HCT116 (cell line): Measurements from ENCODE around the gene HOXD11. TPM values are rescaled to one million over a fixed set of nuclear protein-coding genes. Genes with fewer than 3 reads are reported as not detected.

ENCODE experiments used
- ATAC-seq: fragments of 200-7000 bp; cut with Tn5 transposase; 2 replicates; pipeline ENCODE4 v1.9.1; 2020; ENCODE audit warnings: mild to moderate bottlenecking, moderate library complexity
- BruUV-seq: library from RNA; stranded (reverse); fragments of 400-500 nt; replicated peaks from 2 replicates; lab custom pipeline; 2021; lab: Mats Ljungman, UMichigan
- CTCF ChIA-PET: fragments of 300-600 bp; sonication (Branson Sonifier 250); formaldehyde crosslinking; loops from one replicate; lab custom pipeline; 2021; ENCODE audit warnings: antibody characterized with exemption; lab: Charles Lee
- POLR2A ChIA-PET: fragments of 300-600, 350-600 bp; sonication (Branson Sonifier 250); formaldehyde crosslinking; loops from one replicate; lab custom pipeline; 2021; ENCODE audit warnings: antibody characterized with exemption; lab: Charles Lee
- RAD21 ChIA-PET, 2 experiments: fragments of 300-600 bp; sonication (Branson Sonifier 250); formaldehyde crosslinking; loops; one replicate each; lab custom pipeline; 2023; ENCODE audit warnings: low total read pairs in 2 of 2; ENCODE audit not compliant: uncharacterized antibody in 2 of 2, unreplicated experiment in 2 of 2, low non-redundant PET in 1 of 2; lab: Charles Lee
- DNase-seq: peaks from one replicate; pipeline ENCODE4 v3.0.0-alpha.2; 2010; ENCODE audit warnings: low read depth, low spot score
- H2AFZ ChIP-seq: fragments of 200-600 bp; shearing (Covaris generic), sonication (generic); 2 replicates; pipeline ENCODE4 v1.6.1; 2017; ENCODE audit warnings: low read depth, mixed run types, mixed read lengths, antibody characterized with exemption, low read length; ENCODE audit not compliant: poor library complexity, severe bottlenecking
- H3K27ac ChIP-seq: 2 replicates; pipeline ENCODE4 v1.5.1; 2012; ENCODE audit warnings: low read depth, low read length
- H3K27me3 ChIP-seq: fragments of 200-600 bp; sonication (generic); 2 replicates; pipeline ENCODE4 v1.6.1; 2016; ENCODE audit warnings: mixed run types, low read length, mixed read lengths; ENCODE audit not compliant: insufficient read depth
- H3K36me3 ChIP-seq, 2 experiments: fragments of 200-500 bp in 1 of 2; fragments of 200-600 bp in 1 of 2; sonication (Bioruptor generic) in 1 of 2; sonication (generic) in 1 of 2; 2 replicates each; pipeline versions ENCODE4 v1.5.1 to v1.6.1; 2014 to 2016; ENCODE audit warnings: low read length in 2 of 2, inconsistent platforms in 1 of 2, mixed read lengths in 1 of 2, mixed run types in 1 of 2; ENCODE audit not compliant: insufficient read depth in 2 of 2, control insufficient read depth in 1 of 2
- H3K4me1 ChIP-seq, 2 experiments: fragments of 200-600 bp in 1 of 2; sonication (generic) in 1 of 2; 2 replicates each; pipeline versions ENCODE4 v1.5.1 to v1.6.1; 2012 to 2017; ENCODE audit warnings: low read length in 2 of 2, inconsistent platforms in 1 of 2, mild to moderate bottlenecking in 1 of 2, mixed read lengths in 1 of 2, mixed run types in 1 of 2, moderate library complexity in 1 of 2; ENCODE audit not compliant: insufficient read depth in 2 of 2, control insufficient read depth in 1 of 2
- H3K4me2 ChIP-seq: fragments of 200-600 bp; sonication (generic); 2 replicates; pipeline ENCODE4 v1.6.1; 2017; ENCODE audit warnings: mixed run types, low read length, mixed read lengths
- H3K4me3 ChIP-seq, 2 experiments: fragments of 200-600 bp in 1 of 2; sonication (generic) in 1 of 2; replicated peaks in 1 of 2; 2 replicates each; pipeline ENCODE4 v1.5.1; 2011 to 2016; ENCODE audit warnings: low read length in 2 of 2, control low read depth in 1 of 2, low read depth in 1 of 2, mild to moderate bottlenecking in 1 of 2, mixed read lengths in 1 of 2, mixed run types in 1 of 2
- H3K79me2 ChIP-seq: fragments of 200-600 bp; sonication (generic); 2 replicates; pipeline ENCODE4 v1.6.1; 2017; ENCODE audit warnings: mild to moderate bottlenecking, mixed run types, low read length, moderate library complexity, mixed read lengths; ENCODE audit not compliant: insufficient read depth
- H3K9ac ChIP-seq: fragments of 200-600 bp; sonication (generic); 2 replicates; pipeline ENCODE4 v1.6.1; 2016; ENCODE audit warnings: low read length, mixed read lengths
- H3K9me2 ChIP-seq: fragments of 200-600 bp; sonication (generic), shearing (Covaris generic); 2 replicates; pipeline ENCODE4 v1.6.1; 2017; ENCODE audit warnings: mixed run types, mild to moderate bottlenecking, moderate library complexity; ENCODE audit not compliant: insufficient read depth
- H3K9me3 ChIP-seq, 2 experiments: fragments of 200-500 bp in 1 of 2; fragments of 200-600 bp in 1 of 2; sonication (Bioruptor generic) in 1 of 2; sonication (generic) in 1 of 2; 2 replicates each; pipeline ENCODE4 v1.6.1; 2014 to 2017; ENCODE audit warnings: low read length in 2 of 2, mixed read lengths in 2 of 2, inconsistent platforms in 1 of 2, low read depth in 1 of 2, mild to moderate bottlenecking in 1 of 2, mixed run types in 1 of 2, moderate library complexity in 1 of 2; ENCODE audit not compliant: control insufficient read depth in 1 of 2, insufficient read depth in 1 of 2
- H4K20me1 ChIP-seq: fragments of 200-600 bp; sonication (generic), shearing (Covaris generic); 2 replicates; pipeline ENCODE4 v1.6.1; 2017; ENCODE audit warnings: mixed run types, mild to moderate bottlenecking, moderate library complexity; ENCODE audit not compliant: insufficient read depth
- CBX3 ChIP-seq: IDR thresholded peaks from 2 replicates; pipeline ENCODE4 v1.6.1; 2012; ENCODE audit warnings: low read depth
- CEBPB ChIP-seq: IDR thresholded peaks from 2 replicates; pipeline ENCODE4 v1.6.1; 2012; ENCODE audit warnings: low read depth
- ELF1 ChIP-seq: IDR thresholded peaks from 2 replicates; pipeline ENCODE4 v1.6.1; 2012; ENCODE audit warnings: low read depth, borderline replicate concordance
- EZH2 ChIP-seq: fragments of 200-600 bp; sonication (generic); IDR thresholded peaks from 2 replicates; pipeline ENCODE4 v1.6.1; 2017; ENCODE audit warnings: antibody characterized with exemption, mixed run types
- EZH2phosphoT487 ChIP-seq: fragments of 200-600 bp; IDR thresholded peaks from 2 replicates; pipeline ENCODE4 v1.6.1; 2018; ENCODE audit warnings: antibody characterized with exemption, borderline replicate concordance
- JUND ChIP-seq: IDR thresholded peaks from 2 replicates; pipeline ENCODE4 v1.6.1; 2012
- MAX ChIP-seq: IDR thresholded peaks from 2 replicates; pipeline ENCODE4 v1.6.1; 2012
- POLR2A ChIP-seq: IDR thresholded peaks from 2 replicates; pipeline ENCODE4 v1.7.0; 2011; ENCODE audit warnings: borderline replicate concordance; ENCODE audit not compliant: insufficient read depth, insufficient read length; ENCODE audit errors: extremely low read depth
- SIN3A ChIP-seq: IDR thresholded peaks from 2 replicates; pipeline ENCODE4 v1.6.1; 2012; ENCODE audit warnings: low read depth
- SP1 ChIP-seq: IDR thresholded peaks from 2 replicates; pipeline ENCODE4 v1.6.1; 2012; ENCODE audit warnings: low read depth
- SRF ChIP-seq: IDR thresholded peaks from 2 replicates; pipeline ENCODE4 v1.6.1; 2012; ENCODE audit warnings: low read depth
- TCF7L2 ChIP-seq: IDR thresholded peaks from 2 replicates; pipeline ENCODE4 v1.7.0; 2011; ENCODE audit warnings: borderline replicate concordance, inconsistent platforms; ENCODE audit not compliant: insufficient read depth, insufficient read length; ENCODE audit errors: extremely low read depth
- YY1 ChIP-seq: IDR thresholded peaks from 2 replicates; pipeline ENCODE4 v1.6.1; 2011; ENCODE audit warnings: low read length, low read depth, moderate library complexity, mild to moderate bottlenecking; ENCODE audit not compliant: insufficient replicate concordance; ENCODE audit errors: extremely low read depth
- ZNF274 ChIP-seq: fragments of 200-500 bp; sonication (Bioruptor generic); IDR thresholded peaks from 2 replicates; pipeline ENCODE4 v1.6.1; 2014; ENCODE audit warnings: mild to moderate bottlenecking, low read depth, low read length, inconsistent platforms
- intact Hi-C: fragments of 100-400 bp; cut with micrococcal nuclease; formaldehyde crosslinking; loops from 2 replicates; pipeline ENCODE4 v1.10.0; 2022
- total RNA-seq: library from RNA; stranded (reverse); gene quantifications from one replicate; pipeline ENCODE4 v1.2.1, GENCODE V29; 2021; ENCODE audit not compliant: unreplicated experiment
- TF ChIP-seq, protein P1 (sequence below): IDR thresholded peaks from 2 replicates; pipeline ENCODE4 v1.6.1; 2012; ENCODE audit warnings: low read depth
- TF ChIP-seq, protein P2 (sequence below): IDR thresholded peaks from 2 replicates; pipeline ENCODE4 v1.6.1; 2012
- TF ChIP-seq, protein P3 (sequence below): IDR thresholded peaks from 2 replicates; pipeline ENCODE4 v1.6.1; 2011; ENCODE audit warnings: mild to moderate bottlenecking, low read length, moderate library complexity; ENCODE audit not compliant: insufficient replicate concordance; ENCODE audit errors: extremely low read depth
- TF ChIP-seq, protein P4 (sequence below), 3 experiments: fragments of 200-600 bp in 1 of 3; sonication (generic) in 1 of 3; IDR thresholded peaks in 2 of 3; conservative IDR thresholded peaks in 1 of 3; 2 replicates each; pipeline ENCODE4 v1.5.1; 2012 to 2017; ENCODE audit warnings: low read depth in 2 of 3, low read length in 2 of 3, antibody characterized with exemption in 1 of 3, borderline replicate concordance in 1 of 3, control low read depth in 1 of 3, mild to moderate bottlenecking in 1 of 3, mixed read lengths in 1 of 3, mixed run types in 1 of 3, moderate library complexity in 1 of 3; ENCODE audit not compliant: insufficient read depth in 1 of 3

Gene HOXD11
- total RNA-seq, 1 experiment from 2014 or later, result not detected

DNA sequence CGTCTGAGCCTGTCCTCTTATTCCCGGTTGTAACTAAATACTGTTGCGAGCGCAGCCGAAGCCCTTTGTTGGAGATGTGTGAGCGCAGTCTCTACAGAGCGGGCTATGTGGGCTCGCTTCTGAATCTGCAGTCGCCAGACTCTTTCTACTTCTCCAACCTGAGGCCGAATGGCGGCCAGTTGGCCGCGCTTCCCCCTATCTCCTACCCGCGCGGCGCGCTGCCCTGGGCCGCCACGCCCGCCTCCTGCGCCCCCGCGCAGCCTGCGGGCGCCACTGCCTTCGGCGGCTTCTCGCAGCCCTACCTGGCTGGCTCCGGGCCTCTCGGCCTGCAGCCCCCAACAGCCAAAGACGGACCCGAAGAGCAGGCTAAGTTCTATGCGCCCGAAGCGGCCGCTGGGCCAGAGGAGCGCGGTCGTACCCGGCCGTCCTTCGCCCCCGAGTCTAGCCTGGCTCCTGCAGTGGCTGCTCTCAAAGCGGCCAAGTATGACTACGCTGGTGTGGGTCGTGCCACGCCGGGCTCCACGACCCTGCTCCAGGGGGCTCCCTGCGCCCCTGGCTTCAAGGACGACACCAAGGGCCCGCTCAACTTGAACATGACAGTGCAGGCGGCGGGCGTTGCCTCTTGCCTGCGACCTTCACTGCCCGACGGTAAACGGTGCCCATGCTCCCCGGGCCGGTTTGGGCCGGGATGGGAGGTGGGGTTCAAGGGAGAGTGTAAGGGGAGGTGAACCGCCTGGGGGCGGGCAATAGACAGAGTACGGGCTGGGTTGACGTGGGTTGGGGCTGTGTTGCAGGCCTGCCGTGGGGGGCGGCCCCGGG is 7.1 kb upstream of the HOXD11 start, which contains the start of gene HOXD12:
Gene HOXD12 (plus strand): TSS at position 68 of the 819 bp plus-strand sequence. CDS start 7 bp downstream, at position 75.
- ChIA-PET POLR2A (no interaction called here), CTCF (no interaction called here), RAD21 (no interaction called here)
- Histone ChIP-seq H3K4me3 (no peak within 1 kb of the TSS), H3K9me3 (no peaks in the 10 kb centered on the region), H3K4me1 (peaks cover 5 to 18% of the 10 kb centered on the region in 2 experiments; a peak in 3 of 4 replicates), H4K20me1 (no peaks in the 10 kb centered on the region), H3K9me2 (no peaks in the 10 kb centered on the region), H2AFZ (no peak within 1 kb of the TSS), H3K9ac (no peak within 1 kb of the TSS), H3K36me3 (no peaks in the 10 kb centered on the region), H3K27ac (no peak within 1 kb of the TSS), H3K27me3 (no peaks in the 10 kb centered on the region), H3K4me2 (no peak within 1 kb of the TSS), H3K79me2 (no peaks in the 10 kb centered on the region)
- TF ChIP-seq EZH2 (no peak), ELF1 (no peak), YY1 (no peak), SIN3A (no peak), TCF7L2 (no peak), POLR2A (no peak), JUND (no peak), CBX3 (no peak), MAX (no peak), SP1 (no peak), ZNF274 (no peak), EZH2phosphoT487 (no peak), SRF (no peak), CEBPB (no peak)
- TF ChIP-seq, protein P1, sequence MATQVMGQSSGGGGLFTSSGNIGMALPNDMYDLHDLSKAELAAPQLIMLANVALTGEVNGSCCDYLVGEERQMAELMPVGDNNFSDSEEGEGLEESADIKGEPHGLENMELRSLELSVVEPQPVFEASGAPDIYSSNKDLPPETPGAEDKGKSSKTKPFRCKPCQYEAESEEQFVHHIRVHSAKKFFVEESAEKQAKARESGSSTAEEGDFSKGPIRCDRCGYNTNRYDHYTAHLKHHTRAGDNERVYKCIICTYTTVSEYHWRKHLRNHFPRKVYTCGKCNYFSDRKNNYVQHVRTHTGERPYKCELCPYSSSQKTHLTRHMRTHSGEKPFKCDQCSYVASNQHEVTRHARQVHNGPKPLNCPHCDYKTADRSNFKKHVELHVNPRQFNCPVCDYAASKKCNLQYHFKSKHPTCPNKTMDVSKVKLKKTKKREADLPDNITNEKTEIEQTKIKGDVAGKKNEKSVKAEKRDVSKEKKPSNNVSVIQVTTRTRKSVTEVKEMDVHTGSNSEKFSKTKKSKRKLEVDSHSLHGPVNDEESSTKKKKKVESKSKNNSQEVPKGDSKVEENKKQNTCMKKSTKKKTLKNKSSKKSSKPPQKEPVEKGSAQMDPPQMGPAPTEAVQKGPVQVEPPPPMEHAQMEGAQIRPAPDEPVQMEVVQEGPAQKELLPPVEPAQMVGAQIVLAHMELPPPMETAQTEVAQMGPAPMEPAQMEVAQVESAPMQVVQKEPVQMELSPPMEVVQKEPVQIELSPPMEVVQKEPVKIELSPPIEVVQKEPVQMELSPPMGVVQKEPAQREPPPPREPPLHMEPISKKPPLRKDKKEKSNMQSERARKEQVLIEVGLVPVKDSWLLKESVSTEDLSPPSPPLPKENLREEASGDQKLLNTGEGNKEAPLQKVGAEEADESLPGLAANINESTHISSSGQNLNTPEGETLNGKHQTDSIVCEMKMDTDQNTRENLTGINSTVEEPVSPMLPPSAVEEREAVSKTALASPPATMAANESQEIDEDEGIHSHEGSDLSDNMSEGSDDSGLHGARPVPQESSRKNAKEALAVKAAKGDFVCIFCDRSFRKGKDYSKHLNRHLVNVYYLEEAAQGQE, result no peak
- TF ChIP-seq, protein P2, sequence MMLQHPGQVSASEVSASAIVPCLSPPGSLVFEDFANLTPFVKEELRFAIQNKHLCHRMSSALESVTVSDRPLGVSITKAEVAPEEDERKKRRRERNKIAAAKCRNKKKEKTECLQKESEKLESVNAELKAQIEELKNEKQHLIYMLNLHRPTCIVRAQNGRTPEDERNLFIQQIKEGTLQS, result no peak
- TF ChIP-seq, protein P3, sequence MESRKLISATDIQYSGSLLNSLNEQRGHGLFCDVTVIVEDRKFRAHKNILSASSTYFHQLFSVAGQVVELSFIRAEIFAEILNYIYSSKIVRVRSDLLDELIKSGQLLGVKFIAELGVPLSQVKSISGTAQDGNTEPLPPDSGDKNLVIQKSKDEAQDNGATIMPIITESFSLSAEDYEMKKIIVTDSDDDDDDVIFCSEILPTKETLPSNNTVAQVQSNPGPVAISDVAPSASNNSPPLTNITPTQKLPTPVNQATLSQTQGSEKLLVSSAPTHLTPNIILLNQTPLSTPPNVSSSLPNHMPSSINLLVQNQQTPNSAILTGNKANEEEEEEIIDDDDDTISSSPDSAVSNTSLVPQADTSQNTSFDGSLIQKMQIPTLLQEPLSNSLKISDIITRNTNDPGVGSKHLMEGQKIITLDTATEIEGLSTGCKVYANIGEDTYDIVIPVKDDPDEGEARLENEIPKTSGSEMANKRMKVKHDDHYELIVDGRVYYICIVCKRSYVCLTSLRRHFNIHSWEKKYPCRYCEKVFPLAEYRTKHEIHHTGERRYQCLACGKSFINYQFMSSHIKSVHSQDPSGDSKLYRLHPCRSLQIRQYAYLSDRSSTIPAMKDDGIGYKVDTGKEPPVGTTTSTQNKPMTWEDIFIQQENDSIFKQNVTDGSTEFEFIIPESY, result no peak
- TF ChIP-seq, protein P4, sequence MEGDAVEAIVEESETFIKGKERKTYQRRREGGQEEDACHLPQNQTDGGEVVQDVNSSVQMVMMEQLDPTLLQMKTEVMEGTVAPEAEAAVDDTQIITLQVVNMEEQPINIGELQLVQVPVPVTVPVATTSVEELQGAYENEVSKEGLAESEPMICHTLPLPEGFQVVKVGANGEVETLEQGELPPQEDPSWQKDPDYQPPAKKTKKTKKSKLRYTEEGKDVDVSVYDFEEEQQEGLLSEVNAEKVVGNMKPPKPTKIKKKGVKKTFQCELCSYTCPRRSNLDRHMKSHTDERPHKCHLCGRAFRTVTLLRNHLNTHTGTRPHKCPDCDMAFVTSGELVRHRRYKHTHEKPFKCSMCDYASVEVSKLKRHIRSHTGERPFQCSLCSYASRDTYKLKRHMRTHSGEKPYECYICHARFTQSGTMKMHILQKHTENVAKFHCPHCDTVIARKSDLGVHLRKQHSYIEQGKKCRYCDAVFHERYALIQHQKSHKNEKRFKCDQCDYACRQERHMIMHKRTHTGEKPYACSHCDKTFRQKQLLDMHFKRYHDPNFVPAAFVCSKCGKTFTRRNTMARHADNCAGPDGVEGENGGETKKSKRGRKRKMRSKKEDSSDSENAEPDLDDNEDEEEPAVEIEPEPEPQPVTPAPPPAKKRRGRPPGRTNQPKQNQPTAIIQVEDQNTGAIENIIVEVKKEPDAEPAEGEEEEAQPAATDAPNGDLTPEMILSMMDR (IDR thresholded peaks at IDR 0.05 in 2 of 3, conservative IDR thresholded peaks at IDR 0.05 in 1 of 3; ENCODE audit: borderline replicate concordance in 1 of 3, insufficient read depth in 1 of 3, low read depth in 2 of 3, low read length in 2 of 3), result no peak
- DNase-seq (no peak), ATAC-seq (no peak)
- BruUV-seq, result no TSS peak
- intact Hi-C loops, result loop anchor here (5.0 kb wide), 1 partner anchor 1328 kb away; no protein-coding TSS in a partner anchor
